DMS153 treated with DMSO at 0.1 percent for 48 hours (cell line): ENCODE results near the gene AKAP8L.
A peak's percentile ranks its signal among the peaks of the same experiment; 100 is the strongest.

ENCODE experiments used
- DNase-seq: peaks from one replicate; lab custom pipeline; 2025; ENCODE audit not compliant: unreplicated experiment; lab: John Stamatoyannopoulos, UW

AKAP8L gene

GRCh38 chr19:15418579-15419412 lies at the start of gene AKAP8L:
TSS of gene AKAP8L (minus strand) at chr19:15418988. CDS start at chr19:15418923, 65 bp downstream.
- peak; percentile 98 for DNase-seq

- no peak for DNase-seq
These were observed 49.0 kb upstream of the AKAP8L start for GRCh38 chr19:15467734-15468214.

- no peak for DNase-seq
These were observed 48.3 kb upstream of the AKAP8L start for GRCh38 chr19:15466851-15467733.

- DNase-seq, result no peak
These were observed 45.9 kb upstream of the AKAP8L start, which contains the start of gene RASAL3 for GRCh38 chr19:15464394-15465385. TSS of gene RASAL3 (minus strand) at chr19:15464544. CDS start at chr19:15464358, 186 bp downstream.

- DNase-seq, result no peak
These were observed 45.1 kb upstream of the AKAP8L start for GRCh38 chr19:15463861-15464371.

GRCh38 chr19:15461694-15462093 lies 42.9 kb upstream of the AKAP8L start:
- no peak for DNase-seq

GRCh38 chr19:15457701-15458484 lies 39.1 kb upstream of the AKAP8L start:
- DNase-seq, result no peak

GRCh38 chr19:15456871-15457700 lies 38.3 kb upstream of the AKAP8L start:
- peak; percentile 64 for DNase-seq

- no peak for DNase-seq
These were observed 37.7 kb upstream of the AKAP8L start for GRCh38 chr19:15456441-15456840.

- DNase-seq, result no peak
These were observed 37.2 kb upstream of the AKAP8L start for GRCh38 chr19:15455996-15456395.

GRCh38 chr19:15453906-15454860 lies 35.4 kb upstream of the AKAP8L start:
- DNase-seq, result no peak

- DNase-seq, result no peak
These were observed 34.3 kb upstream of the AKAP8L start for GRCh38 chr19:15453091-15453578.

- DNase-seq, result peak; percentile 39
These were observed 33.6 kb upstream of the AKAP8L start for GRCh38 chr19:15452111-15453047.

- DNase-seq, result no peak
These were observed 31.7 kb upstream of the AKAP8L start for GRCh38 chr19:15450528-15450890.

GRCh38 chr19:15449620-15450527 lies 31.1 kb upstream of the AKAP8L start, which contains the start of gene WIZ:
TSS of gene WIZ (minus strand) at chr19:15449956. CDS start at chr19:15448307, 1,649 bp downstream.
- DNase-seq, result peak; percentile 2
